Measurements from ENCODE around the gene SELENOS.
A peak's percentile ranks its signal among the peaks of the same experiment; 100 is the strongest.

The SELENOS gene

GRCh38 chr15:101255051-101255395 lies 22.3 kb downstream of the SELENOS start:
- no peak for TF ChIP-seq ZNF274 (IDR thresholded peaks at IDR 0.05; ENCODE audit: low read depth, low read length)

GRCh38 chr15:101254157-101255050 lies 22.9 kb downstream of the SELENOS start:
- TF ChIP-seq ZNF274 (IDR thresholded peaks at IDR 0.05; ENCODE audit: low read depth, low read length): no peak
- H3K4me3 ChIP-seq (ENCODE audit: low read length): no peak overlapping the region

More at GRCh38 chr15:101255051-101255395, 22.3 kb downstream of the SELENOS start:
- no peak overlapping the region for H3K4me3 ChIP-seq (ENCODE audit: low read length)

DNA sequence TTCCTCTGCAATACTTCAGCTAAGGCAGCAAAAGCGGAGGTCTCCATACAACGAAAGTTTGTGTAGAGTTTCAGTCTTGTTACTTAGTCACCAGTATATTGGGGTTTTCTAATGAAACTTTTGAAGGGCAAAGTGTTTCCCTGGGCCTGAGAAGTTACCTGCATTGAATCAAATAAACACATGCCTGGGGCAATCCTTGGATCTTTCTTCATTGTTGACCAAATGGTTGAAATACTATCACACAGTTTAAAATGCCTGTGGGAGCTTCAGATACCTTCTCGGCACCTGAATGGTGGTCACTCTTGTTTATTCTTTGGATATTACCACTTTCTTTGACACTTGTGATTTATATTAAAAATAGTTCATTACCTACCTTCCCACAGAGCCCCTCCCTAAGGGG lies 24.4 kb downstream of the SELENOS start:
- peak overlapping the region; percentile 74 for H3K4me3 ChIP-seq (ENCODE audit: low read length)
- TF ChIP-seq ZNF274 (IDR thresholded peaks at IDR 0.05; ENCODE audit: low read depth, low read length): no peak

GRCh38 chr15:101251830-101252820 lies 25.2 kb downstream of the SELENOS start, which contains the start of gene CHSY1:
CHSY1 (minus strand) TSS chr15:101252048; CDS start chr15:101251456, 592 bp downstream.
- TF ChIP-seq ZNF274 (IDR thresholded peaks at IDR 0.05; ENCODE audit: low read depth, low read length): no peak

GRCh38 chr15:101250873-101251829 lies 26.1 kb downstream of the SELENOS start:
- TF ChIP-seq ZNF274 (IDR thresholded peaks at IDR 0.05; ENCODE audit: low read depth, low read length): no peak
- H3K4me3 ChIP-seq (ENCODE audit: low read length): peak overlapping the region; percentile 98

More at GRCh38 chr15:101251830-101252820, 25.2 kb downstream of the SELENOS start, which contains the start of gene CHSY1:
- H3K4me3 ChIP-seq (ENCODE audit: low read length): peak within 1 kb of the TSS; percentile 98

DNA sequence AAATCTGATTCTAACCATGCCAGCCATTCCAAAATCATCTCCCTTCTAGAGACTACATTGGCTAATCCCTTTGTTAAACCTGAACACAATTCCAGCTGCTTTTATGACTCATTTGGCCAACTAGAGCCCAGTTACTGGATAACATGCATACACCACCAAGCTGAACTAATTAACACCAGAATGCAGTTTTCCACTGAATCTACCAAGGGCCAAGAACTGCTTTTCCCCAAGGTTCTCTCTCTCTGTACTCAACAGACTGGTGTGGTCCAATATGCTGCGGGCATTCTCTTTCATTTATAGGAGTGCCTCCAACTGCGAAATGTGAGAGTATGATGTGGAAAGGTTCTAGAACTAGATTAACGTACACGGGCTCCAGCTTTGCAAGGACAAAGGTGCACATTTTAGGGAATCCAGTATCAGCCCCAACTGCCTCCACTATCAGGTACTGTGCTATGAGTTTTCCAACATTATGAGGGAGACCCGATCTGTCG lies 26.9 kb downstream of the SELENOS start:
- no peak for TF ChIP-seq ZNF274 (IDR thresholded peaks at IDR 0.05; ENCODE audit: low read depth, low read length)
- peak overlapping the region; percentile 98 for H3K4me3 ChIP-seq (ENCODE audit: low read length)

- no peak overlapping the region for H3K4me3 ChIP-seq (ENCODE audit: low read length)
- no peak for TF ChIP-seq ZNF274 (IDR thresholded peaks at IDR 0.05; ENCODE audit: low read depth, low read length)
Observed at GRCh38 chr15:101248274-101248673, 29.0 kb downstream of the SELENOS start.

- H3K4me3 ChIP-seq (ENCODE audit: low read length): peak overlapping the region; percentile 32; the same call in 1 of the 2 replicates
Observed at GRCh38 chr15:101246824-101247745, 30.2 kb downstream of the SELENOS start.

GRCh38 chr15:101246391-101246790 lies 30.9 kb downstream of the SELENOS start:
- no peak overlapping the region for H3K4me3 ChIP-seq (ENCODE audit: low read length)
- TF ChIP-seq ZNF274 (IDR thresholded peaks at IDR 0.05; ENCODE audit: low read depth, low read length): no peak

More at GRCh38 chr15:101246824-101247745, 30.2 kb downstream of the SELENOS start:
- no peak for TF ChIP-seq ZNF274 (IDR thresholded peaks at IDR 0.05; ENCODE audit: low read depth, low read length)

DNA sequence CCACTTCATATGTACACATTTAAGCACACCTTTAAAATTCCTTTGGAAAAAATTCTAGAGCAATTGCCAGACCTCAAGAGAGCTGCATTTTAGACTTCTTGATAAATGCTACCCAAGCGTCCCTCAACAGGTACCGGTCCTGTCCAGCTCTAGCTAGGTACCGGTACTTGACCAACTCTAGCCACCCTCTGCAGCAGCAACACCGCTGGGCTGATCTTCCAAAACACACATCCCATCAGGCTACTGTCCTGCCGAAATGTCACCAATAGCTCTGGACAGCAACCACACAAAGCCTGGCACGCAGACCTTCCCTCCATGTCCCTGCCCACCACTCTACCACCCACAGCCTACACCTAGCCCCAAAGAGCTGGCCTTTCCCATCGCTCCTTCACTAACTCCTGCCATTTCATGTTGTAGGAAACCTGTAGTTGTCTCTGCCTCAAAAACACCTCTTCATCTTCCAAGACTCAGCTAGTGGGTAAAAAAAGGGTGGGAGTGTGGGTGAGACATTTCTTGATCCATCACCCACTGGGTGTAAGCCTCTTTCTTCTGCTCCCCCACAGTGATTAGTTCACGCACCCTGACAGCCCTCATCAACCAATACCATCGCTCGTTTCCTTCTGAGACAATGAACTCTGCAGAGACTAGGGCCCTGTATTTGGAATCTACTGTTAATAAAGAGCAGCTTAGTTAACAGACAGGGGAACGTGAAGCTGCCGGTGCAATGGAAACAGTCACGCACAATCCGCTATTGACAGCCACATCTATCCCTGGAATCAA lies 32.2 kb downstream of the SELENOS start:
- no peak for TF ChIP-seq ZNF274 (IDR thresholded peaks at IDR 0.05; ENCODE audit: low read depth, low read length)
- H3K4me3 ChIP-seq (ENCODE audit: low read length): no peak overlapping the region

All from GM08714 (cell line).